ENCODE data around the gene DUOXA1.
A peak's percentile ranks its signal among the peaks of the same experiment; 100 is the strongest.

The DUOXA1 gene

GRCh38 chr15:45129651-45130129 lies at the start of gene DUOXA1, which contains the start of gene DUOX1:
Gene DUOXA1, minus strand, starts transcription at chr15:45129879. Its CDS starts 6,865 bp downstream, at chr15:45123014.
Gene DUOX1, plus strand, starts transcription at chr15:45129994. Its CDS starts 1,973 bp downstream, at chr15:45131967.
- DNase-seq (ENCODE audit: low read depth), result no peak

GRCh38 chr15:45177285-45177684 lies 47.6 kb upstream of the DUOXA1 start:
- no peak for DNase-seq (ENCODE audit: low read depth)

- DNase-seq (ENCODE audit: low read depth), result no peak
These were observed 44.9 kb upstream of the DUOXA1 start for GRCh38 chr15:45174577-45174976.

- no peak for DNase-seq (ENCODE audit: low read depth)
These were observed 44.4 kb upstream of the DUOXA1 start for GRCh38 chr15:45174069-45174468.

GRCh38 chr15:45171912-45172311 lies 42.2 kb upstream of the DUOXA1 start:
- DNase-seq (ENCODE audit: low read depth), result no peak

DNA sequence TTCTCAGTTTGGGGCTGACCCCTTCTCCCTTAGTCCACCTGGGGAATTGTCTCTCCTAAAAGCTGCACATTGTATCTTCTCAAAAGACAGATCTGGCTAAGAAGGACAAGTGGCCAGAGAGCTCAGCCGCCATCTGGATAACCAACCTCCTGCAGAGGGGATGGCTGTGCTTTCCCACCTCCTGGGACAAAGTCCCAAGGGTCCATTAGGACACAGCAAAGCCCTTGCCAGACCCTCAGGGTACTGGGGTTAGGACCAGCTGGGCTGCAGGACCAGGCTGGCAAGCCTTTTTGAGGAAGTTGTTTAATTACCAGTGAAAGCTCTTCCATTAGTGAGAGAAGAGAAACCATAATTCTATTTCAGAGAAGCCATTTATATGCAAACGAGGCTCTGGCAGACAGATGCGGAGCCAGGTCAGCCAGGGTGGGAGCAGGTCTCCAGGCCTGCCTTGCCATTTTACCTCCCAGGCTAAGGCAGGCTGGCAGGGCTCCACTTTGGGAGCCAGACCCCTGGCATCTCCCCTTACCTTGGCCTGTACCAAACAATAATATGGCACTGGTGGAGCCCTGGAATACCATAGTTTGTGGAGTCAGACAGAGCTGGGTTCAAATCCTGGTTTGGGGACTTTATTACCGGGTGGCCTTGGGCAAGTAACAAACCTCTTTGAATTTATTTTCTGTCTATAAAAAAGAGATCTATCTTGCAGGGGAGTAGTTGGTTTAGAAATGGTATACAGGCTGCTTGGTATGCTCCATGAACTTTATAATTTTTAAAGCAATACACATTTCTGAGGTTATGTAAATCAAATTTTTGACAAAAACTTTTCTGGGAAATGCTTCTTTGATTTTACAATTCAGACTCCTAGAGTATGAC lies 40.2 kb upstream of the DUOXA1 start:
- DNase-seq (ENCODE audit: low read depth), result no peak

DNA sequence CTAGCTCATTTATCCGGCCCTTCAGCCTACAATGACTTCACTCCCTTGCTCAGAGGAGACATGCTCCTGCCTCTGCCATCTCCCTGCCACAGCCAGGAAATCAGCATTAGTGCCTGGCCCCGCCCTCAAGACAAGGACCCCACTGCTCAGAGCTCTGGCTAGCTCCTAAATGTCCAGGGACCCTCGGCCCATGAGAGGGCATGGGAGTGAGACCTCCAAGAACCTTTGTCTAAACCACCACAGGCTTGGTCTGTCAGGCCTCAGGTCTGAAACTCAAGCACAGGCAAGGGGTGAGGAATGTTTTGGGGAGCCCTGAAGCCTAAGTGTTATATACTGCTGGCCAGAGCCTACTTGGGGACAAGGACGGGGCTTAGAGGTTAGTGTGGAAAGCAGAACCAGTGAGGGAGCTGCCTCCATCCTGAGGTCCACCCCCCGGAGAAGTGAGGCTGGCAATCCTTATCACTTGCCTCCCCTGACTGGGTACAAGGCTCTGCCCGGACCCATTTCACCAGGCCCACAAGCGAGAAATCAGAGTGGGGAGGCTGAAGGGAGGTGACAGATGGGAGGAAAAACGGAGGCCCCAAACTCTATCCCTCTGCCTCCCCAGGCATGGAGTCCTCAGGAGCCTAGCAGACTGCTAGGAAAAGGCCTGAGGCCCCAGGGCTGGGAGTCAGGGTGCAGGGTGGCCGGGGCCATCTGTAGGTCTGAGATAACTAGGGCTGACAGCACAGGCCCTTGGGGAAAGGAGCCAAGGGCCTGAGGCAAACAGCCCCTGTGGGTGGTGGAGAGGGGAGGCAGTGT lies 39.3 kb upstream of the DUOXA1 start:
- DNase-seq (ENCODE audit: low read depth), result no peak

GRCh38 chr15:45168286-45168685 lies 38.6 kb upstream of the DUOXA1 start:
- no peak for DNase-seq (ENCODE audit: low read depth)

GRCh38 chr15:45167631-45168205 lies 38.0 kb upstream of the DUOXA1 start:
- DNase-seq (ENCODE audit: low read depth), result no peak

- DNase-seq (ENCODE audit: low read depth), result peak; percentile 88
These were observed 37.4 kb upstream of the DUOXA1 start for GRCh38 chr15:45166834-45167630.

DNA sequence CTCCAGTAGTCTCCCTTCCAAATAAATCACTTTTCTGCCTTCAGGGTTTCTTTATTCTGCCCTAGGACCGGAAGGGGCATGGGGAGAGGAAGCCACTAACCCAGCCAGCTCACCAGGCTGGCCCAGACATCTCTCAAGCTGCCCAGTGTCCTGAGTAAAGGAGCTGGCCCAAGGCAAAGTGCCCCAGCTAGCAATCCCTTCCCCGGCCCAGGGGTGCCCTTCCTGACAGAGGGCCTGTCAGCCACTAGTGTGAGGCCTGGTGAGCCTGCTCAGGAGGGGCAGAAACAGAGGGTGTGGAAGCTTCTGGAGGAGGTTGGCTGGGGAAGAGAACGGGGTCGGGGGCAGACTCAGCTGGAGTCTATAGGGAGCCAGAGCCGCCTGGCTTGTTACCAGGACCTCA lies 35.9 kb upstream of the DUOXA1 start:
- DNase-seq (ENCODE audit: low read depth), result no peak

GRCh38 chr15:45164914-45165313 lies 35.2 kb upstream of the DUOXA1 start:
- no peak for DNase-seq (ENCODE audit: low read depth)

DNA sequence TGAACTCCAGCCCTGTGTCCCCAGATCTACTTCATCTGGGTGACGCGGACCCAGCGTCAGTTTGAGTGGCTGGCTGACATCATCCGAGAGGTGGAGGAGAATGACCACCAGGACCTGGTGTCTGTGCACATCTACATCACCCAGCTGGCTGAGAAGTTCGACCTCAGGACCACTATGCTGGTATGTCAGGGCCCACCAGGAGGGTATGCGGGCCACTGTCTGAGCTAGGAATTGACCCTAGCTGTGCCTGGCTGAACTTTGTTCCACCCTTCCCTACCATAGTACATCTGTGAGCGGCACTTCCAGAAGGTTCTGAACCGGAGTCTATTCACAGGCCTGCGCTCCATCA lies 33.8 kb upstream of the DUOXA1 start:
- DNase-seq (ENCODE audit: low read depth), result no peak

GRCh38 chr15:45162771-45163507 lies 33.3 kb upstream of the DUOXA1 start:
- peak; percentile 81 for DNase-seq (ENCODE audit: low read depth)

GRCh38 chr15:45161666-45162065 lies 32.0 kb upstream of the DUOXA1 start:
- DNase-seq (ENCODE audit: low read depth), result no peak

GRCh38 chr15:45157974-45158373 lies 28.3 kb upstream of the DUOXA1 start:
- peak; percentile 88 for DNase-seq (ENCODE audit: low read depth)

GRCh38 chr15:45156744-45157455 lies 27.2 kb upstream of the DUOXA1 start:
- DNase-seq (ENCODE audit: low read depth), result peak; percentile 66

- no peak for DNase-seq (ENCODE audit: low read depth)
These were observed 26.1 kb upstream of the DUOXA1 start for GRCh38 chr15:45155739-45156138.

DNA sequence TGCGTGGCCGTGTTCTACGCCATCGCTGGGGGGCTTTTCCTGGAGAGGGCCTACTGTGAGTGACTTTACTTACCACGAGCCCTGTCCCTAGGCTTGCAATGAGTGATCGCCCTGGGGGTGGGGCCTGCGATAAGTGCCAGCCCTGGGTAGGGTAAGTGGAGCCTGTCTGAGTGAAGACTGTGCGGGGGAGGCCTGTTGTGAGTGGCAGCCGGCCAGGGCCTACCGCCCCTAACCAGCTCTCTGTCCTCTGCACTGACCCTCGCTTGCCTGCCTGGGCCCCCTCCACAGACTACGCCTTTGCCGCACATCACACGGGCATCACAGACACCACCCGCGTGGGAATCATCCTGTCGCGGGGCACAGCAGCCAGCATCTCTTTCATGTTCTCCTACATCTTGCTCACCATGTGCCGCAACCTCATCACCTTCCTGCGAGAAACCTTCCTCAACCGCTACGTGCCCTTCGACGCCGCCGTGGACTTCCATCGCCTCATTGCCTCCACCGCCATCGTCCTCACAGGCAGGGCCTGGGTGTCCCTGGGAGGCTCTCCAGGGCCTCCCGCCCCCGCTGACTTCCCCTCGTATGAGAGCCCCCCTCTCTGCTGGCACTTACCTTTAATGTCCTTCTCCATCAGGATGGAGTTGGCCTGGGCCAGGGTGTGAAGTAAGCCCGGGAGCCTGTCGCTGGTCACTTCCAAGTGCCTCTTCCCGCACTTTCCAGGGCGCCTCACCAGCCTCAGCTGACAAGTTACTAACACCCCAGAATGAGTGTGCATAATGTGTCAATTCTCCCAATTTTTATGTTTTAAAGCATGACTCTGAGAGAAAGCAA lies 22.5 kb upstream of the DUOXA1 start:
- DNase-seq (ENCODE audit: low read depth), result no peak

Data from ELR (cell line).